CD4-positive, alpha-beta T cell treated with Interleukin-4 for 4 hours (primary cell): ENCODE results near the gene TAL1.
A peak's percentile ranks its signal among the peaks of the same experiment; 100 is the strongest.

ENCODE experiments used
- DNase-seq: peaks from one replicate; pipeline ENCODE4 v3.0.0-alpha.2; 2020

TAL1 gene

GRCh38 chr1:47186267-47187185 lies 45.5 kb downstream of the TAL1 start:
- no peak for DNase-seq

- no peak for DNase-seq
Measured at GRCh38 chr1:47184822-47185677, 47.0 kb downstream of the TAL1 start.

- no peak for DNase-seq
Measured at GRCh38 chr1:47184090-47184821, 47.8 kb downstream of the TAL1 start.

GRCh38 chr1:47183308-47184089 lies 48.5 kb downstream of the TAL1 start:
- DNase-seq: no peak

- no peak for DNase-seq
Measured at GRCh38 chr1:47182676-47183235, 49.3 kb downstream of the TAL1 start.

- no peak for DNase-seq
Measured at GRCh38 chr1:47181955-47182675, 49.9 kb downstream of the TAL1 start.

GRCh38 chr1:47181095-47181954 lies 50.7 kb downstream of the TAL1 start:
- DNase-seq: no peak

- no peak for DNase-seq
Measured at GRCh38 chr1:47180603-47181094, 51.4 kb downstream of the TAL1 start.

GRCh38 chr1:47179988-47180563 lies 51.9 kb downstream of the TAL1 start:
- no peak for DNase-seq

- DNase-seq: peak; percentile 67
Measured at GRCh38 chr1:47179017-47179987, 52.7 kb downstream of the TAL1 start.

GRCh38 chr1:47178654-47179016 lies 53.4 kb downstream of the TAL1 start:
- DNase-seq: no peak

GRCh38 chr1:47178020-47178419 lies 54.0 kb downstream of the TAL1 start:
- DNase-seq: no peak

GRCh38 chr1:47175227-47175934 lies 56.6 kb downstream of the TAL1 start:
- peak; percentile 38 for DNase-seq

GRCh38 chr1:47174656-47175020 lies 57.4 kb downstream of the TAL1 start:
- DNase-seq: no peak

GRCh38 chr1:47172782-47173181 lies 59.2 kb downstream of the TAL1 start:
- DNase-seq: no peak
